K562 (cell line): Measurements from ENCODE around the gene KMT5B. TPM values are rescaled to one million over a fixed set of nuclear protein-coding genes. Genes with fewer than 3 reads are reported as not detected.

Source experiments
- ARID1B ChIP-seq: fragments of 450-650 bp; IDR thresholded peaks from 2 replicates; pipeline ENCODE4 v1.6.1; 2016; ENCODE audit warnings: antibody characterized with exemption, mild to moderate bottlenecking, inconsistent platforms
- BRD4 ChIP-seq: fragments of 200-600 bp; sonication (generic); IDR thresholded peaks from 2 replicates; pipeline ENCODE4 v1.6.1; 2017; ENCODE audit warnings: inconsistent platforms
- FOXP4 ChIP-seq: sonication (generic); formaldehyde crosslinking; IDR thresholded peaks from 2 replicates; pipeline ENCODE4 v1.8.0; 2022; ENCODE audit warnings: mild to moderate bottlenecking, missing genetic modification reagents, borderline replicate concordance
- GABPA ChIP-seq: fragments of 200-800 bp; sonication (Bioruptor generic); conservative IDR thresholded peaks from 2 replicates; pipeline ENCODE4 v1.6.1; 2016; ENCODE audit warnings: low read depth, missing genetic modification characterization, missing compliant biosample characterization
- HEY1 ChIP-seq: fragments of 250-450 bp; sonication (Bioruptor Pico); IDR thresholded peaks from 2 replicates; pipeline ENCODE4 v1.5.0; 2020; ENCODE audit warnings: mild to moderate bottlenecking, moderate library complexity, borderline replicate concordance
- PRDM10 ChIP-seq: fragments of 450-650 bp; IDR thresholded peaks from 2 replicates; pipeline ENCODE4 v1.6.1; 2018; ENCODE audit not compliant: partially characterized antibody
- RBM22 ChIP-seq: fragments of 200-400 bp; formaldehyde crosslinking; IDR thresholded peaks from 2 replicates; pipeline ENCODE4 v1.6.1; 2018; ENCODE audit warnings: low read length, low read depth; ENCODE audit not compliant: poor library complexity, severe bottlenecking
- SNRNP70 ChIP-seq: fragments of 200-400 bp; formaldehyde crosslinking; optimal IDR thresholded peaks from 2 replicates; pipeline ENCODE3; 2017; ENCODE audit warnings: low read depth, low read length
- SP2 ChIP-seq: IDR thresholded peaks from 2 replicates; pipeline ENCODE4 v1.6.1; 2011; ENCODE audit warnings: mild to moderate bottlenecking, low read depth, low read length, moderate library complexity; ENCODE audit not compliant: poor library complexity, severe bottlenecking; ENCODE audit errors: extremely low read depth
- SRSF1 ChIP-seq: fragments of 200-400 bp; formaldehyde crosslinking; IDR thresholded peaks from 2 replicates; pipeline ENCODE4 v1.6.1; 2017; ENCODE audit warnings: mild to moderate bottlenecking, low read depth, low read length, moderate library complexity
- STAT5B ChIP-seq: fragments of 250-450 bp; sonication (Bioruptor Pico); IDR thresholded peaks from 2 replicates; pipeline ENCODE4 v1.8.0; 2021; ENCODE audit warnings: mild to moderate bottlenecking, inconsistent platforms
- TAF9B ChIP-seq: fragments of 450-650 bp; IDR thresholded peaks from 2 replicates; pipeline ENCODE4 v1.6.1; 2018; ENCODE audit warnings: mild to moderate bottlenecking; ENCODE audit not compliant: partially characterized antibody
- TCF7 ChIP-seq: sonication (generic); IDR thresholded peaks from 2 replicates; pipeline ENCODE4 v1.6.1; 2016; ENCODE audit warnings: antibody characterized with exemption, borderline replicate concordance
- U2AF1 ChIP-seq: fragments of 200-400 bp; formaldehyde crosslinking; optimal IDR thresholded peaks from 2 replicates; pipeline ENCODE3; 2017; ENCODE audit warnings: mild to moderate bottlenecking, low read depth, low read length, moderate library complexity
- ZFX ChIP-seq: sonication (generic); formaldehyde crosslinking; IDR thresholded peaks from 2 replicates; pipeline ENCODE4 v1.8.0; 2022; ENCODE audit warnings: mild to moderate bottlenecking, missing genetic modification reagents, moderate library complexity
- ZNF146 ChIP-seq: IDR thresholded peaks from one replicate; pipeline ENCODE4 v1.6.1; 2018; ENCODE audit warnings: missing compliant biosample characterization; ENCODE audit not compliant: unreplicated experiment
- ZNF639 ChIP-seq, 2 experiments: fragments of 200-800 bp in 1 of 2; sonication (Bioruptor generic) in 1 of 2; sonication (generic) in 1 of 2; formaldehyde crosslinking in 1 of 2; IDR thresholded peaks in 1 of 2; conservative IDR thresholded peaks in 1 of 2; 2 replicates each; pipeline versions ENCODE4 v1.5.0 to v1.6.1; 2016 to 2020; ENCODE audit warnings: missing compliant biosample characterization in 1 of 2, missing genetic modification characterization in 1 of 2, missing genetic modification reagents in 1 of 2
- polyA plus RNA-seq, 8 experiments: library from polyadenylated mRNA; depleted of rRNA in 4 of 8; stranded (reverse) in 5 of 8; unstranded in 3 of 8; fragments of >200 nt; fragmentation: Nextera tagmentation in 2 of 8; fragmentation: Illumina TruSeq in 1 of 8; extraction: Ambion mirVana in 2 of 8; extraction: Trizol in 1 of 8; gene quantifications; 2 replicates each; pipeline versions ENCODE4 v1.2.1 to v1.2.3, GENCODE V29; 2011 to 2014; ENCODE audit warnings: inconsistent platforms in 1 of 8, missing spikeins in 1 of 8
- total RNA-seq, 7 experiments: library from RNA; depleted of rRNA in 6 of 7; stranded (reverse); fragments of >200 nt in 6 of 7; fragmentation: Illumina TruSeq in 2 of 7; extraction: Trizol in 2 of 7; gene quantifications; 2 replicates each; pipeline versions ENCODE4 v1.2.1 to v1.2.3, GENCODE V29; 2011 to 2021; ENCODE audit warnings: low replicate concordance in 1 of 7

KMT5B gene
- total and polyA plus RNA-seq, 9 of the 15 experiments (the other 6 are each of a cell fraction or from before 2014, with no cell fraction given), result 7.3 to 27.3 (median 20.9) TPM

- TF ChIP-seq SRSF1 (no peak), FOXP4 (no peak), SNRNP70 (no peak), SP2 (peak; percentile 31), TAF9B (no peak), PRDM10 (peak; percentile 57), RBM22 (no peak), GABPA (tag) (peak; percentile 27; the same call in 1 of the 2 replicates), STAT5B (CRISPR knock-in tag) (no peak), ZNF639 (CRISPR knock-in tag; conservative IDR thresholded peaks at IDR 0.05 in 1 of 2, IDR thresholded peaks at IDR 0.05 in 1 of 2) (peak in 1 of 2 experiments; percentile 78; a peak in 2 of 4 replicates), HEY1 (CRISPR knock-in tag) (no peak), TCF7 (no peak), ZNF146 (CRISPR knock-in tag) (no peak), BRD4 (no peak), U2AF1 (no peak), ZFX (peak; percentile 91), ARID1B (no peak)
These were observed 91.8 kb downstream of the KMT5B start, which contains the start of gene CHKA (continued) for GRCh38 chr11:68121067-68121899.
